ENCODE results near the gene IGF2BP3.

GRCh38 chr7:23277359-23277989 is 192.8 kb downstream of the IGF2BP3 start:
- TF ChIP-seq CTCF (conservative IDR thresholded peaks at IDR 0.05 in 1 of 2, IDR thresholded peaks at IDR 0.05 in 1 of 2; ENCODE audit: low read depth in 1 of 2, low read length in 2 of 2) (peak; percentile 92 to 94), EZH2 (IDR thresholded peaks at IDR 0.05; ENCODE audit: low read length, missing control alignments) (no peak)
